SK-N-SH (cell line): ENCODE results near the gene TRAF4.
"Not testable (repeated sequence)": the region's sequence is repeated elsewhere in the genome, so short reads cannot be mapped to it uniquely, and the experiment has no call there.

ENCODE experiments used
- CHD2 ChIP-seq: fragments of 150-350 bp; IDR thresholded peaks from 2 replicates; pipeline ENCODE4 v1.6.1; 2018; ENCODE audit warnings: low read length; ENCODE audit not compliant: partially characterized antibody
- EZH2phosphoT487 ChIP-seq: fragments of 200-600 bp; sonication (generic); IDR thresholded peaks from 2 replicates; pipeline ENCODE4 v1.6.1; 2017; ENCODE audit warnings: low read depth, mixed run types, mild to moderate bottlenecking, antibody characterized with exemption, moderate library complexity, borderline replicate concordance
- FOSL2 ChIP-seq: IDR thresholded peaks from 2 replicates; pipeline ENCODE4 v1.4.0; 2012; ENCODE audit warnings: low read depth, mild to moderate bottlenecking, moderate library complexity, borderline replicate concordance
- GATA2 ChIP-seq: sonication (generic); formaldehyde crosslinking; IDR thresholded peaks from 2 replicates; pipeline ENCODE4 v1.5.0; 2020; ENCODE audit warnings: mild to moderate bottlenecking, missing genetic modification reagents
- NRF1 ChIP-seq: IDR thresholded peaks from 2 replicates; pipeline ENCODE4 v1.6.1; 2012; ENCODE audit warnings: low read depth, mild to moderate bottlenecking, low read length
- POLR2AphosphoS5 ChIP-seq: IDR thresholded peaks from 2 replicates; pipeline ENCODE4 v1.6.1; 2012; ENCODE audit warnings: low read depth, low read length
- RAD21 ChIP-seq: IDR thresholded peaks from 2 replicates; pipeline ENCODE4 v1.6.1; 2012; ENCODE audit warnings: mild to moderate bottlenecking, low read length
- RCOR1 ChIP-seq: fragments of 150-350 bp; IDR thresholded peaks from 2 replicates; pipeline ENCODE4 v1.6.1; 2017; ENCODE audit warnings: antibody characterized with exemption, low read length
- YY1 ChIP-seq: IDR thresholded peaks from 2 replicates; pipeline ENCODE4 v1.4.0; 2012; ENCODE audit warnings: low read depth, mild to moderate bottlenecking
- TF ChIP-seq, protein P1 (sequence below): fragments of 200-600 bp; sonication (generic); IDR thresholded peaks from 2 replicates; pipeline ENCODE4 v1.6.1; 2017; ENCODE audit warnings: antibody characterized with exemption, mild to moderate bottlenecking, moderate library complexity

DNA sequence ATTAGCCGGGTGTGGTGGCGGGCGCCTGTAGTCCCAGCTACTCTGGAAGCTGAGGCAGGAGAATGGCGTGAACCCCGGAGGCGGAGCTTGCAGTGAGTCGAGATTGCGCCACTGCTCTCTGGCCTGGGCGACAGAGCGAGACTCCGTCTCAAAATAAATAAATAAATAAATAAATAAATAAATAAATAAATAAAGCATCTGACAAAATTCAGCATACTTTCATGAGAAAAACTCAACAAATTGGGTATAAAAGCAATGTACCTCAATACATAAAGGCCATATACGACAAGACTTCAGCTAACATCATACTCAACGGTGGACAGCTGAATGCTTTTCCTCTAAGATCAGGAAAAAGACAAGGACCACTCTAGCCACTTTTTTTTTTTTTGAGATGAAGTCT, 35.8 kb downstream of the TRAF4 start:
- TF ChIP-seq RAD21; GATA2 (CRISPR knock-in tag); NRF1; EZH2phosphoT487; YY1; POLR2AphosphoS5; FOSL2; RCOR1; CHD2: not testable (repeated sequence)
- TF ChIP-seq, protein P1, sequence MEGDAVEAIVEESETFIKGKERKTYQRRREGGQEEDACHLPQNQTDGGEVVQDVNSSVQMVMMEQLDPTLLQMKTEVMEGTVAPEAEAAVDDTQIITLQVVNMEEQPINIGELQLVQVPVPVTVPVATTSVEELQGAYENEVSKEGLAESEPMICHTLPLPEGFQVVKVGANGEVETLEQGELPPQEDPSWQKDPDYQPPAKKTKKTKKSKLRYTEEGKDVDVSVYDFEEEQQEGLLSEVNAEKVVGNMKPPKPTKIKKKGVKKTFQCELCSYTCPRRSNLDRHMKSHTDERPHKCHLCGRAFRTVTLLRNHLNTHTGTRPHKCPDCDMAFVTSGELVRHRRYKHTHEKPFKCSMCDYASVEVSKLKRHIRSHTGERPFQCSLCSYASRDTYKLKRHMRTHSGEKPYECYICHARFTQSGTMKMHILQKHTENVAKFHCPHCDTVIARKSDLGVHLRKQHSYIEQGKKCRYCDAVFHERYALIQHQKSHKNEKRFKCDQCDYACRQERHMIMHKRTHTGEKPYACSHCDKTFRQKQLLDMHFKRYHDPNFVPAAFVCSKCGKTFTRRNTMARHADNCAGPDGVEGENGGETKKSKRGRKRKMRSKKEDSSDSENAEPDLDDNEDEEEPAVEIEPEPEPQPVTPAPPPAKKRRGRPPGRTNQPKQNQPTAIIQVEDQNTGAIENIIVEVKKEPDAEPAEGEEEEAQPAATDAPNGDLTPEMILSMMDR = not testable (repeated sequence)
